Endodermal cell (in vitro differentiated cells): ENCODE data around the gene B4GALT1. TPM values are rescaled to one million over a fixed set of nuclear protein-coding genes. Genes with fewer than 3 reads are reported as not detected.

Experiments
- DNase-seq: peaks from one replicate; pipeline ENCODE4 v3.0.0-alpha.2; 2017
- H3K27ac ChIP-seq: 2 replicates; pipeline ENCODE4 v1.5.1; 2013; ENCODE audit warnings: mild to moderate bottlenecking, low read depth, low read length, moderate library complexity
- H3K27me3 ChIP-seq: 2 replicates; pipeline ENCODE4 v1.6.1; 2013; ENCODE audit warnings: mild to moderate bottlenecking, low read length, moderate library complexity; ENCODE audit not compliant: insufficient read depth, control insufficient read depth, poor library complexity, severe bottlenecking
- H3K36me3 ChIP-seq: 2 replicates; pipeline ENCODE4 v1.7.0; 2013; ENCODE audit warnings: mild to moderate bottlenecking, low read length, moderate library complexity; ENCODE audit not compliant: control insufficient read depth, insufficient read depth
- H3K4me1 ChIP-seq: one replicate; pipeline ENCODE4 v1.7.0; 2013; ENCODE audit warnings: low read length; ENCODE audit not compliant: control insufficient read depth, insufficient read depth
- H3K4me3 ChIP-seq: 2 replicates; pipeline ENCODE4 v1.5.1; 2013; ENCODE audit warnings: mild to moderate bottlenecking, low read length, moderate library complexity
- H3K9ac ChIP-seq: 2 replicates; pipeline ENCODE4 v1.6.1; 2013; ENCODE audit warnings: mild to moderate bottlenecking, low read length, moderate library complexity; ENCODE audit not compliant: poor library complexity, severe bottlenecking; ENCODE audit errors: extremely low read depth
- H3K9me3 ChIP-seq: 2 replicates; pipeline ENCODE4 v1.6.1; 2013; ENCODE audit warnings: mild to moderate bottlenecking, low read length, moderate library complexity; ENCODE audit not compliant: control insufficient read depth
- H3K27ac Mint-ChIP-seq: 2 replicates; pipeline ENCODE4 v1.8.0; 2020; ENCODE audit warnings: mixed read lengths
- H3K27me3 Mint-ChIP-seq: 2 replicates; pipeline ENCODE4 v1.8.0; 2021; ENCODE audit warnings: mild to moderate bottlenecking, mixed read lengths; ENCODE audit not compliant: insufficient read depth
- H3K36me3 Mint-ChIP-seq: 2 replicates; pipeline ENCODE4 v1.8.0; 2020; ENCODE audit warnings: low read depth, mixed read lengths
- H3K4me1 Mint-ChIP-seq: 2 replicates; pipeline ENCODE4 v1.8.0; 2020; ENCODE audit warnings: mixed read lengths
- H3K4me3 Mint-ChIP-seq: 2 replicates; pipeline ENCODE4 v1.8.0; 2020; ENCODE audit warnings: mild to moderate bottlenecking, moderate library complexity, mixed read lengths
- H3K9me3 Mint-ChIP-seq: 2 replicates; pipeline ENCODE4 v1.8.0; 2020; ENCODE audit warnings: mild to moderate bottlenecking, mixed read lengths
- WGBS, 2 experiments: methylation state at CpG; one replicate each; pipeline versions ENCODE4 v1.1.5 to v1.1.7; 2013; ENCODE audit warnings: missing lambda C conversion rate in 2 of 2, mixed read lengths in 1 of 2; ENCODE audit not compliant: insufficient coverage in 1 of 2, insufficient read length in 1 of 2; 5-methylcytosine and 5-hydroxymethylcytosine counted together
- total RNA-seq, 2 donors: library from RNA; stranded (reverse); fragmentation: NEBNext Ultra II Directional in 1 of 2; extraction: Animal tissue kit (Norgen Biotek cat#: 25700) in 1 of 2; gene quantifications; 2 replicates in 1 of 2; 3 replicates in 1 of 2; pipeline ENCODE4 v1.2.1, GENCODE V29; 2021
- TF ChIP-seq, protein P1 (sequence below): fragments of 200-600 bp; sonication (generic); conservative IDR thresholded peaks from 2 replicates; pipeline ENCODE4 v1.5.0; 2021; ENCODE audit warnings: antibody characterized with exemption, mild to moderate bottlenecking

Gene B4GALT1
- total RNA-seq, 2 donors from 2014 or later: 62.9 to 92.6 TPM

DNA sequence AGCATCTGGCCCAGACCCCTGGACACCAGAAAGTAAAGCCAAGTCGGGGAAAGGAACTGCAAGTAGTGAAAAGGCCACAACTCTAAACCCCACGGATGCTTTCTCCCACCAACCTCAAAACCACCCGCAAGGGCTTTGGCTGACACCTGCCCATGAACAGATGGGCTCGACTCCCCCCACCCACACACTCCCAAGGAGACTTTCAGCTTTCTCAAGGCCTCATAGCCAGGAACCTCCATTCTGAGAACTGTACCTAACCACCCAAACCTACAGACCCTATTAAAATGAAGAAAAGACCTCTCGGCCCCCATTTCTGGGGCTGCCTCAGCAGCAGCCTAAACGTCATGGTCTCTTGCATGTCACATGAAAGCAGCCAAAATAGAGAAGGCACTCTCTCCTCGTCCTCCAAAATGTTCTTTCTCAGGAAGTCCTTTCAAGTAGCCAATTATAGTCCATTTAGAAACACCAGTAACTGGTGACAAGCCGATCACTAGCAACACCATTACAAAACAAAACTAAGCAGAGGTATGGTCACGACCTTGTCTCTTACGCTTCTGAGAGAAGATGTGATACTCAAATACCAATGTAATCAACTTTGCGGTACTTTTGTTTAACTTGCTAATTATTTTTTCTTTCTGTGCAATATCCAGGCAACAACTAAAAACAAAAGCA, 2.9 kb downstream of the B4GALT1 start:
- DNase-seq: no peak
- 86 to 88% methylated on average over 8 to 11 of the region's 11 CpGs for WGBS, 2 experiments
- H3K9me3 Mint-ChIP-seq: no peaks in the 10 kb centered on the region
- no peaks in the 10 kb centered on the region for H3K27me3 Mint-ChIP-seq
- no peaks in the 10 kb centered on the region for H3K36me3 ChIP-seq
- H3K9ac ChIP-seq: no peak overlapping the region
- peak overlapping the region; percentile 81 for H3K4me3 Mint-ChIP-seq
- H3K4me1 Mint-ChIP-seq: peaks cover 72% of the 10 kb centered on the region
- H3K4me1 ChIP-seq: peaks cover 40% of the 10 kb centered on the region
- H3K4me3 ChIP-seq: peak overlapping the region; percentile 93
- no peaks in the 10 kb centered on the region for H3K36me3 Mint-ChIP-seq
- no peaks in the 10 kb centered on the region for H3K27me3 ChIP-seq
- H3K27ac Mint-ChIP-seq: no peak overlapping the region
- TF ChIP-seq, protein P1, sequence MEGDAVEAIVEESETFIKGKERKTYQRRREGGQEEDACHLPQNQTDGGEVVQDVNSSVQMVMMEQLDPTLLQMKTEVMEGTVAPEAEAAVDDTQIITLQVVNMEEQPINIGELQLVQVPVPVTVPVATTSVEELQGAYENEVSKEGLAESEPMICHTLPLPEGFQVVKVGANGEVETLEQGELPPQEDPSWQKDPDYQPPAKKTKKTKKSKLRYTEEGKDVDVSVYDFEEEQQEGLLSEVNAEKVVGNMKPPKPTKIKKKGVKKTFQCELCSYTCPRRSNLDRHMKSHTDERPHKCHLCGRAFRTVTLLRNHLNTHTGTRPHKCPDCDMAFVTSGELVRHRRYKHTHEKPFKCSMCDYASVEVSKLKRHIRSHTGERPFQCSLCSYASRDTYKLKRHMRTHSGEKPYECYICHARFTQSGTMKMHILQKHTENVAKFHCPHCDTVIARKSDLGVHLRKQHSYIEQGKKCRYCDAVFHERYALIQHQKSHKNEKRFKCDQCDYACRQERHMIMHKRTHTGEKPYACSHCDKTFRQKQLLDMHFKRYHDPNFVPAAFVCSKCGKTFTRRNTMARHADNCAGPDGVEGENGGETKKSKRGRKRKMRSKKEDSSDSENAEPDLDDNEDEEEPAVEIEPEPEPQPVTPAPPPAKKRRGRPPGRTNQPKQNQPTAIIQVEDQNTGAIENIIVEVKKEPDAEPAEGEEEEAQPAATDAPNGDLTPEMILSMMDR: no peak
- no peak overlapping the region for H3K27ac ChIP-seq
- H3K9me3 ChIP-seq: no peaks in the 10 kb centered on the region

- no peak overlapping the region for H3K4me3 ChIP-seq
- TF ChIP-seq, protein P1: no peak
- Mint-ChIP-seq H3K4me1 (peaks cover 73% of the 10 kb centered on the region), H3K27ac (no peak overlapping the region), H3K36me3 (no peaks in the 10 kb centered on the region), H3K9me3 (no peaks in the 10 kb centered on the region), H3K27me3 (no peaks in the 10 kb centered on the region), H3K4me3 (no peak overlapping the region)
- no peak for DNase-seq
- H3K36me3 ChIP-seq: no peaks in the 10 kb centered on the region
- no peak overlapping the region for H3K9ac ChIP-seq
- H3K27me3 ChIP-seq: no peaks in the 10 kb centered on the region
- WGBS, 2 experiments: 93 to 95% methylated on average over 5 to 8 of the region's 8 CpGs
- H3K9me3 ChIP-seq: no peaks in the 10 kb centered on the region
- no peak overlapping the region for H3K27ac ChIP-seq
- peaks cover 42% of the 10 kb centered on the region for H3K4me1 ChIP-seq
Observed at GRCh38 chr9:33163433-33164137, 3.6 kb downstream of the B4GALT1 start.

DNA sequence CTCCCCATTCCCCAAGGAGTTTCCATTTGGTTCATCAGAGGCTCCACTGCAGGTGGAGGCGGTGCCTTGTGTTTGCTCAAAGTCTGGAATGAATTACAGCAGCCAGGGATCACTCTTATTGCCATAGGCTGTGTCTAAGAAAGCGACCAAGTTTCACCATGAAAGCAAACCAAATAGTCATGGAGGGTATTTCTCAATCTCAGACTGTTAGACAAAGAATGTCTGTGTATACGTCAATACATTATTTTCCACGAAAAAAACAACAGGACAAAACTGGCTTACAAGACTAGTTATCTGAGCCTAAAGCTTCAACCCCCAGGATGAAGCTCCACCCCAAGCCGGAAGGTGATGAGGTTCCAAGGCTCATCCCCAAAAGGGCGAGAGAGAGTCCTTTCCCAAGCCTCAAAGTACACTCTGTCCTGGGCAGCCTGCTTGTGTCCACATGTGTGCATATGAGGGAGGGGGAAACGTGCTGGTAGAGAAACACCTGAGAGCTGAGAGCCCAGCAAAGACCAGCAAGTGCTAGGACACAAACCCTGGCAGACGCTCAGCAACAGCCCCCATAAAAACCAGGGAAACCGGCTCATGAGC, 4.3 kb downstream of the B4GALT1 start:
- peaks cover 38% of the 10 kb centered on the region for H3K4me1 ChIP-seq

More for the DNA sequence above, 4.3 kb downstream of the B4GALT1 start:
- TF ChIP-seq, protein P1: no peak
- no peak for DNase-seq
- Mint-ChIP-seq H3K9me3 (no peaks in the 10 kb centered on the region), H3K4me1 (peaks cover 74% of the 10 kb centered on the region), H3K4me3 (no peak overlapping the region), H3K27ac (no peak overlapping the region), H3K36me3 (no peaks in the 10 kb centered on the region), H3K27me3 (no peaks in the 10 kb centered on the region)
- H3K27ac ChIP-seq: no peak overlapping the region
- H3K27me3 ChIP-seq: no peaks in the 10 kb centered on the region
- no peak overlapping the region for H3K9ac ChIP-seq
- H3K9me3 ChIP-seq: no peaks in the 10 kb centered on the region
- no peaks in the 10 kb centered on the region for H3K36me3 ChIP-seq
- WGBS, 2 experiments: 91 to 92% methylated on average over 7 to 9 of the region's 9 CpGs
- H3K4me3 ChIP-seq: no peak overlapping the region
